ENCODE results near the gene CCL19. TPM values are rescaled to one million over a fixed set of nuclear protein-coding genes. Genes with fewer than 3 reads are reported as not detected.

CCL19 gene
- total RNA-seq, 5 donors from 2014 or later (not counting 1 experiment from before 2014, with no cell fraction given), result not detected

DNA sequence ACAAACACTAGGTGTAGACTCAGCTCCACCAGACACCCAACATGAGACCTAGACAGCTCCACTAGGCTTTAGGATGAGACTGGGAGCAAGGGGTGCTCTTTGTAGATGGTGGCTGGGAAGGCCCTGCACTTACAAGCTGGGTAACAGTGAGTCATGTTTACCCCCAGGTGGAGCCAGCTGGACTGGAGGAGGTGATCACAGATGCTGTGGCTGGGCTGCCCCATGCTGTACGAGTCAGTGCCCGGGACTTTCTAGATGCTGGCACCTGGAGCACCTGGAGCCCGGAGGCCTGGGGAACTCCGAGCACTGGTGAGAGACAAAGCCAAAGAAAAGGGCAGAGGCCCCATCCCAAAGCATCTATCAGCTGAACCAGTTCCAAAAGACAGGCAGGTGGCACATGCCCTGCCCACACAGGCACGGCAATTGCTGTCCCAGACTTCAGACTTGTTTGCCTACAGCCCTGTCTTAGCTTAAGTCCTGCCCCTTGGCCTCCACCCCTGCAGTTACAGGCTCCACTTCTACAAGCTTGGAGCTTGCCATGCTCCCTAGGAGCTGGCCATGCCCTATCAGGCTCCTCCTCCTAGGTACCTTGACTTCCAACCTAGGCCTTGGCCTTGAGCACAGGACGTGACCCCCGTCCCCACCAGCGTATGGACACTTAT lies 31.4 kb downstream of the CCL19 start:
- ChIA-PET POLR2A (interaction anchor here in 1 of 2 donors (0.6 kb wide), 1 partner anchor 20 kb away, joined by 12 read pairs; no protein-coding TSS in a partner anchor), CTCF (interaction anchor here in 1 of 2 donors (1.7 kb wide), 1 partner anchor 13 kb away, joined by 6 read pairs; the partner anchor contains the start of gene GALT)
- 97% methylated on average over 8 of the region's 8 CpGs for WGBS (ENCODE audit: insufficient coverage)

DNA sequence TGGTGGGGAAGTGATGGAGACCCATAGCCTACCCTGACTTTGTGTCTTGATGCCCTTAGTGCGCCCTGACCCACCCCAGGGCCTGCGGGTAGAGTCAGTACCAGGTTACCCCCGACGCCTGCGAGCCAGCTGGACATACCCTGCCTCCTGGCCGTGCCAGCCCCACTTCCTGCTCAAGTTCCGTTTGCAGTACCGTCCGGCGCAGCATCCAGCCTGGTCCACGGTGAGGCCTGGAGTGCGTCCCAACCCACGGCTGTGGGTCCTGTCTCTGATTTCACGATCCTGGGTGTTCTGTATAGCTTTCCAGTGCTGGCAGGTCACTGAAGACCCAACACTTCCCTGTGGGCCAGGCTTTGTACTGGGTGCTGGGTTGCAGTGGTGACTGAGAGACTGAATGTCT lies 32.6 kb downstream of the CCL19 start:
- no peak overlapping the region for H3K4me3 ChIP-seq (ENCODE audit: control insufficient read depth in 1 of 2, extremely low read depth in 1 of 2, low read length in 1 of 2)
- CTCF ChIA-PET, result no interaction called here
- no peaks in the 10 kb centered on the region for H3K27me3 Mint-ChIP-seq
- no peak overlapping the region for H3K27ac ChIP-seq (ENCODE audit: low read length)
- no peaks in the 10 kb centered on the region for H3K9me3 ChIP-seq
- peaks cover 17% of the 10 kb centered on the region for H3K36me3 Mint-ChIP-seq
- no peaks in the 10 kb centered on the region for H3K9me3 Mint-ChIP-seq
- H3K4me3 Mint-ChIP-seq, result no peak overlapping the region
- ATAC-seq (replicated peaks in 1 of 4), result no peak
- DNase-seq, result no peak
- 96% methylated on average over 13 of the region's 14 CpGs for WGBS (ENCODE audit: insufficient coverage)
- no peaks in the 10 kb centered on the region for H3K27me3 ChIP-seq (replicated peaks in 1 of 2; ENCODE audit: control insufficient read depth in 2 of 2, extremely low read depth in 1 of 2, insufficient read depth in 2 of 2, low read length in 1 of 2)
- H3K27ac Mint-ChIP-seq, result no peak overlapping the region
- H3K4me1 ChIP-seq (ENCODE audit: control insufficient read depth in 1 of 2, extremely low read depth in 1 of 2, insufficient read depth in 2 of 2, low read length in 2 of 2), result peaks cover 12 to 22% of the 10 kb centered on the region in 2 experiments
- H3K36me3 ChIP-seq (ENCODE audit: control insufficient read depth in 2 of 2, extremely low read depth in 1 of 2, insufficient read depth in 1 of 2, low read length in 1 of 2), result peaks cover 15 to 18% of the 10 kb centered on the region in 2 donors
- POLR2A ChIA-PET, result no interaction called here
- H3K4me1 Mint-ChIP-seq, result peaks cover 20 to 44% (median 36%) of the 10 kb centered on the region in 3 donors

More for the DNA sequence above, 31.4 kb downstream of the CCL19 start:
- H3K27me3 ChIP-seq (replicated peaks in 1 of 2; ENCODE audit: control insufficient read depth in 2 of 2, extremely low read depth in 1 of 2, insufficient read depth in 2 of 2, low read length in 1 of 2), result no peaks in the 10 kb centered on the region
- H3K27me3 Mint-ChIP-seq, result no peaks in the 10 kb centered on the region
- H3K27ac Mint-ChIP-seq, result peak overlapping the region in 1 of 2 donors; percentile 16
- H3K27ac ChIP-seq (ENCODE audit: low read length), result no peak overlapping the region
- no peak for ATAC-seq (replicated peaks in 1 of 4)
- H3K4me1 Mint-ChIP-seq, result peaks cover 33 to 47% (median 45%) of the 10 kb centered on the region in 3 donors
- H3K4me3 ChIP-seq (ENCODE audit: control insufficient read depth in 1 of 2, extremely low read depth in 1 of 2, low read length in 1 of 2), result no peak overlapping the region
- H3K4me1 ChIP-seq (ENCODE audit: control insufficient read depth in 1 of 2, extremely low read depth in 1 of 2, insufficient read depth in 2 of 2, low read length in 2 of 2), result peaks cover 19 to 33% of the 10 kb centered on the region in 2 experiments
- no peaks in the 10 kb centered on the region for H3K9me3 Mint-ChIP-seq
- peaks cover 15 to 19% of the 10 kb centered on the region in 2 donors for H3K36me3 ChIP-seq (ENCODE audit: control insufficient read depth in 2 of 2, extremely low read depth in 1 of 2, insufficient read depth in 1 of 2, low read length in 1 of 2)
- DNase-seq, result no peak
- peaks cover 17% of the 10 kb centered on the region for H3K36me3 Mint-ChIP-seq
- no peaks in the 10 kb centered on the region for H3K9me3 ChIP-seq
- H3K4me3 Mint-ChIP-seq, result no peak overlapping the region

GRCh38 chr9:34656992-34657391 lies 34.1 kb downstream of the CCL19 start:
- Mint-ChIP-seq H3K36me3 (peaks cover 17% of the 10 kb centered on the region), H3K27ac (no peak overlapping the region), H3K9me3 (no peaks in the 10 kb centered on the region), H3K4me1 (peaks cover 19 to 44% (median 36%) of the 10 kb centered on the region in 3 donors), H3K27me3 (no peaks in the 10 kb centered on the region), H3K4me3 (no peak overlapping the region)
- Histone ChIP-seq H3K36me3 (ENCODE audit: control insufficient read depth in 2 of 2, extremely low read depth in 1 of 2, insufficient read depth in 1 of 2, low read length in 1 of 2) (peaks cover 15 to 18% of the 10 kb centered on the region in 2 donors), H3K27me3 (replicated peaks in 1 of 2; ENCODE audit: control insufficient read depth in 2 of 2, extremely low read depth in 1 of 2, insufficient read depth in 2 of 2, low read length in 1 of 2) (no peaks in the 10 kb centered on the region), H3K27ac (ENCODE audit: low read length) (no peak overlapping the region), H3K9me3 (no peaks in the 10 kb centered on the region), H3K4me1 (ENCODE audit: control insufficient read depth in 1 of 2, extremely low read depth in 1 of 2, insufficient read depth in 2 of 2, low read length in 2 of 2) (peaks cover 4 to 22% of the 10 kb centered on the region in 2 experiments), H3K4me3 (ENCODE audit: control insufficient read depth in 1 of 2, extremely low read depth in 1 of 2, low read length in 1 of 2) (no peak overlapping the region)
- no peak for DNase-seq
- ATAC-seq (replicated peaks in 1 of 4), result no peak
- ChIA-PET CTCF (no interaction called here), POLR2A (no interaction called here)
- WGBS (ENCODE audit: insufficient coverage), result no CpG with 5 or more reads among the region's 5 CpGs

DNA sequence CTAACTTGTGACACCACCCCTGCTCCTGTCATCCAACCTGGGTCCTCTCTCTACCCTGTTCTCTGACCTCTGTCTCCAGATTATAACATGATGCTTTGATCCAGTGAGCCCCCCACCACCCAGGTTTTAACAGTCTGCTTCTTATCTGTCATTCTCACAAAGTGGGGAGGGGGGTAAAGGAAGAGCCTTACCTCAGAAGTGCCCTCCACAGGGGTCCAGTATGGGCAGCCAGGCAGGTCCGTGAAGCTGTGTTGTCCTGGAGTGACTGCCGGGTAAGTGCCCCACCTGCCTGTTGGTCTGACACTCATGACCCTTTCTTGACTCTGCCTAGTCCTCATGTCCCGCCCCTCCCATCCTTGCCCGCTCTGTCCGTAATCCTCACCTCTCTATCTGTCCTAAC lies 35.7 kb downstream of the CCL19 start:
- Histone ChIP-seq H3K4me3 (ENCODE audit: control insufficient read depth in 1 of 2, extremely low read depth in 1 of 2, low read length in 1 of 2) (no peak overlapping the region), H3K9me3 (no peaks in the 10 kb centered on the region), H3K27me3 (replicated peaks in 1 of 2; ENCODE audit: control insufficient read depth in 2 of 2, extremely low read depth in 1 of 2, insufficient read depth in 2 of 2, low read length in 1 of 2) (no peaks in the 10 kb centered on the region), H3K36me3 (ENCODE audit: control insufficient read depth in 2 of 2, extremely low read depth in 1 of 2, insufficient read depth in 1 of 2, low read length in 1 of 2) (peaks cover 8 to 25% of the 10 kb centered on the region in 2 donors), H3K27ac (ENCODE audit: low read length) (no peak overlapping the region), H3K4me1 (ENCODE audit: control insufficient read depth in 1 of 2, extremely low read depth in 1 of 2, insufficient read depth in 2 of 2, low read length in 2 of 2) (peaks cover 3 to 20% of the 10 kb centered on the region in 2 experiments)
- Mint-ChIP-seq H3K4me1 (peaks cover 15 to 37% (median 31%) of the 10 kb centered on the region in 3 donors), H3K27me3 (no peaks in the 10 kb centered on the region), H3K4me3 (no peak overlapping the region), H3K36me3 (peaks cover 7% of the 10 kb centered on the region), H3K27ac (peak overlapping the region in 1 of 2 donors; percentile 21), H3K9me3 (no peaks in the 10 kb centered on the region)
- WGBS (ENCODE audit: insufficient coverage), result 95% methylated on average over 5 of the region's 5 CpGs
- no peak for ATAC-seq (replicated peaks in 1 of 4)
- POLR2A ChIA-PET, result no interaction called here
- CTCF ChIA-PET, result interaction anchor here in 1 of 2 donors (0.7 kb wide), 1 partner anchor 416 kb away, joined by 5 read pairs; no protein-coding TSS in a partner anchor
- DNase-seq, result no peak

GRCh38 chr9:34654323-34655051 lies 36.6 kb downstream of the CCL19 start:
- peaks cover 15 to 39% (median 34%) of the 10 kb centered on the region in 3 donors for H3K4me1 Mint-ChIP-seq
- no peaks in the 10 kb centered on the region for H3K27me3 Mint-ChIP-seq
- H3K4me1 ChIP-seq (ENCODE audit: control insufficient read depth in 1 of 2, extremely low read depth in 1 of 2, insufficient read depth in 2 of 2, low read length in 2 of 2), result peaks cover 3 to 20% of the 10 kb centered on the region in 2 experiments
- peak overlapping the region in 1 of 2 donors; percentile 3 for H3K27ac Mint-ChIP-seq
- H3K36me3 Mint-ChIP-seq, result peaks cover 10% of the 10 kb centered on the region
- ATAC-seq (replicated peaks in 1 of 4) (no peak), DNase-seq (no peak)
- H3K4me3 Mint-ChIP-seq, result no peak overlapping the region
- WGBS (ENCODE audit: insufficient coverage), result 90% methylated on average over 2 of the region's 11 CpGs
- ChIA-PET POLR2A (interaction anchor here in 1 of 2 donors (0.6 kb wide), 1 partner anchor 32 kb away, joined by 10 read pairs; no protein-coding TSS in a partner anchor), CTCF (interaction anchor here in 1 of 2 donors (0.6 to 0.7 kb wide), 2 partner anchors 14 to 417 kb away, joined by 4 to 5 read pairs; no protein-coding TSS in a partner anchor)
- no peaks in the 10 kb centered on the region for H3K9me3 ChIP-seq
- no peaks in the 10 kb centered on the region for H3K9me3 Mint-ChIP-seq
- no peak overlapping the region for H3K27ac ChIP-seq (ENCODE audit: low read length)
- no peaks in the 10 kb centered on the region for H3K27me3 ChIP-seq (replicated peaks in 1 of 2; ENCODE audit: control insufficient read depth in 2 of 2, extremely low read depth in 1 of 2, insufficient read depth in 2 of 2, low read length in 1 of 2)
- H3K36me3 ChIP-seq (ENCODE audit: control insufficient read depth in 2 of 2, extremely low read depth in 1 of 2, insufficient read depth in 1 of 2, low read length in 1 of 2), result peaks cover under 1 to 26% of the 10 kb centered on the region in 2 donors
- H3K4me3 ChIP-seq (ENCODE audit: control insufficient read depth in 1 of 2, extremely low read depth in 1 of 2, low read length in 1 of 2), result no peak overlapping the region

All from T-cell (primary cell).